ENCODE data around the gene CARM1. TPM values are rescaled to one million over a fixed set of nuclear protein-coding genes. Genes with fewer than 3 reads are reported as not detected.
"Not testable (repeated sequence)": the region's sequence is repeated elsewhere in the genome, so short reads cannot be mapped to it uniquely, and the experiment has no call there.

CARM1 gene
- total and polyA plus RNA-seq, 2 experiments from 2014 or later = 43.3 to 118 TPM

GRCh38 chr19:10855879-10856522, 15.4 kb upstream of the CARM1 start (continued):
- peak; percentile 66 to 75 for TF ChIP-seq CTCF (conservative IDR thresholded peaks at IDR 0.05; ENCODE audit: low read depth in 2 of 2)

- not testable (repeated sequence) for H3K36me3 Mint-ChIP-seq (ENCODE audit: low read depth); H3K9me3 Mint-ChIP-seq; H4K20me1 ChIP-seq (replicated peaks; ENCODE audit: insufficient read depth)
Observed at GRCh38 chr19:10856899-10857298, 14.5 kb upstream of the CARM1 start.

GRCh38 chr19:10858204-10858828, 13.0 kb upstream of the CARM1 start:
- H2AFZ ChIP-seq = no peak overlapping the region
- H3K4me1 ChIP-seq (ENCODE audit: insufficient read depth) = no peaks in the 10 kb centered on the region
- Mint-ChIP-seq H3K27me3 (ENCODE audit: insufficient read depth, low read depth, poor library complexity) (peaks cover 14% of the 10 kb centered on the region), H3K27ac (no peak overlapping the region; the same call in 1 of the 2 replicates), H3K4me1 (peaks cover 3% of the 10 kb centered on the region; the same call in 1 of the 3 replicates), H3K36me3 (ENCODE audit: low read depth) (no peaks in the 10 kb centered on the region), H3K9me3 (no peaks in the 10 kb centered on the region; the same call in 2 of the 3 replicates), H3K4me3 (no peak overlapping the region)
- no peak overlapping the region for H3K4me3 ChIP-seq
- no peaks in the 10 kb centered on the region for H4K20me1 ChIP-seq (replicated peaks; ENCODE audit: insufficient read depth)
- no peak for TF ChIP-seq EZH2 (IDR thresholded peaks at IDR 0.05; ENCODE audit: low read depth, unreplicated experiment)
- no peak for TF ChIP-seq POLR2AphosphoS5 (IDR thresholded peaks at IDR 0.05; ENCODE audit: low read depth)
- no peak for TF ChIP-seq ZNF114 (CRISPR knock-in tag; IDR thresholded peaks at IDR 0.05)
- peak; percentile 97 to 99 for TF ChIP-seq CTCF (conservative IDR thresholded peaks at IDR 0.05; ENCODE audit: low read depth in 2 of 2)
- 0 out of 2 replicates have a peak, but pooled peaks cover 3% of the 10 kb centered on the region for H3F3A ChIP-seq (replicated peaks; ENCODE audit: low read depth)
- no peaks in the 10 kb centered on the region for H3K27me3 ChIP-seq (ENCODE audit: insufficient read depth)
- no peaks in the 10 kb centered on the region for H3K9me2 ChIP-seq (ENCODE audit: insufficient read depth)
- no peak overlapping the region for H3K4me2 ChIP-seq
- H3K36me3 ChIP-seq (ENCODE audit: insufficient read depth) = no peaks in the 10 kb centered on the region
- H3K27ac ChIP-seq (ENCODE audit: low read depth) = no peak overlapping the region
- no peaks in the 10 kb centered on the region for H3K79me2 ChIP-seq (replicated peaks; ENCODE audit: insufficient read depth)
- peak; percentile 79 for DNase-seq (ENCODE audit: low spot score)
- peak; percentile 76 for ATAC-seq

More at GRCh38 chr19:10856899-10857298, 14.5 kb upstream of the CARM1 start:
- H3K27me3 Mint-ChIP-seq (ENCODE audit: insufficient read depth, low read depth, poor library complexity) = peaks cover 11% of the 10 kb centered on the region
- H3F3A ChIP-seq (replicated peaks; ENCODE audit: low read depth); H3K27me3 ChIP-seq (ENCODE audit: insufficient read depth); H3K4me3 Mint-ChIP-seq; H3K4me3 ChIP-seq; H3K79me2 ChIP-seq (replicated peaks; ENCODE audit: insufficient read depth); H3K4me1 ChIP-seq (ENCODE audit: insufficient read depth); H3K27ac ChIP-seq (ENCODE audit: low read depth); ATAC-seq; H2AFZ ChIP-seq; H3K4me2 ChIP-seq; H3K36me3 ChIP-seq (ENCODE audit: insufficient read depth); H3K27ac Mint-ChIP-seq; H3K4me1 Mint-ChIP-seq; H3K9me2 ChIP-seq (ENCODE audit: insufficient read depth); DNase-seq (ENCODE audit: low spot score): not testable (repeated sequence)
